Measurements from ENCODE around the gene TRAFD1. TPM values are rescaled to one million over a fixed set of nuclear protein-coding genes. Genes with fewer than 3 reads are reported as not detected.

TRAFD1 gene
- total and polyA plus RNA-seq, 2 of the 8 experiments (the other 6 are each of a cell fraction or from before 2014, with no cell fraction given): 18.1 to 33.1 TPM

- no peaks in the 10 kb centered on the region for H3K23me2 ChIP-seq (ENCODE audit: low read depth, low read length)
- no peak overlapping the region for H3K56ac ChIP-seq (replicated peaks; ENCODE audit: insufficient read length, low read depth, low read length)
- no peaks in the 10 kb centered on the region for H3K9me3 ChIP-seq (ENCODE audit: insufficient read depth in 2 of 2, low read depth in 1 of 2, low read length in 1 of 2)
- DNase-seq (ENCODE audit: low read depth in 1 of 2, low spot score in 2 of 2) (peak; percentile 53 to 82), FAIRE-seq (peak; percentile 86)
- no peak overlapping the region for H2BK20ac ChIP-seq (ENCODE audit: low read length)
- H2AFZ ChIP-seq (ENCODE audit: low read length): no peak overlapping the region
- no peak overlapping the region for H2AK5ac ChIP-seq (ENCODE audit: low read depth, low read length)
- POLR2A ChIA-PET (ENCODE audit: partially characterized antibody): interaction anchor here (0.7 to 1.7 kb wide), 3 partner anchors 189 to 218 kb away, joined by 3 to 7 read pairs (median 3); no protein-coding TSS in a partner anchor
- WGBS, 2 experiments (ENCODE audit: extremely low coverage in 1 of 2, insufficient coverage in 1 of 2, insufficient read length in 1 of 2, insufficient replicate concordance in 2 of 2, low coverage in 1 of 2, low lambda C conversion rate in 2 of 2, missing lambda C conversion rate in 1 of 2): 75% methylated on average over 9 of the region's 9 CpGs; no CpG with 5 or more reads in 1 of the 2 experiments
- no peak overlapping the region for H4K91ac ChIP-seq (replicated peaks; ENCODE audit: insufficient read length, low read length)
- H3K36me3 ChIP-seq (ENCODE audit: control insufficient read depth in 2 of 4, insufficient read depth in 4 of 4, low read length in 3 of 4): peaks cover 2 to 34% (median 12%) of the 10 kb centered on the region in 4 experiments; a peak in 6 of 8 replicates
- H3K4ac ChIP-seq (replicated peaks; ENCODE audit: insufficient read length, low read depth, low read length): no peak overlapping the region
- no peak overlapping the region for H4K8ac ChIP-seq (ENCODE audit: extremely low read depth, insufficient read depth, low read length)
- H3K23ac ChIP-seq (ENCODE audit: insufficient read length): no peak overlapping the region
- H3K18ac ChIP-seq (ENCODE audit: extremely low read depth, low read length): no peak overlapping the region
- no peak overlapping the region for H3K14ac ChIP-seq (ENCODE audit: insufficient read length)
- no peak overlapping the region for H2BK12ac ChIP-seq (ENCODE audit: low read depth, low read length)
- no peak overlapping the region for H2BK120ac ChIP-seq (replicated peaks; ENCODE audit: low read depth, low read length)
- CTCF ChIA-PET (ENCODE audit: partially characterized antibody): interaction anchor here (0.5 to 5.0 kb wide), 48 partner anchors 8 to 649 kb away, joined by 3 to 46 read pairs (median 4); partner anchors contain the start of gene HECTD4
- H3K4me1 ChIP-seq (replicated peaks in 1 of 4; ENCODE audit: control insufficient read depth in 3 of 4, insufficient read depth in 4 of 4, low read length in 3 of 4): no peaks in the 10 kb centered on the region
- no peaks in the 10 kb centered on the region for H3K79me2 ChIP-seq (ENCODE audit: control insufficient read depth in 1 of 2, insufficient read depth in 2 of 2, low read length in 2 of 2)
- no peak overlapping the region for H3K27ac ChIP-seq (ENCODE audit: low read depth, low read length)
- no peak overlapping the region for H4K5ac ChIP-seq (ENCODE audit: insufficient read length, low read depth, low read length)
- H3K9ac ChIP-seq (replicated peaks in 1 of 4; ENCODE audit: extremely low read depth in 1 of 4, low read depth in 3 of 4, low read length in 3 of 4): no peak overlapping the region; a peak in 1 of 7 replicates
- H3K79me1 ChIP-seq (ENCODE audit: low read depth, low read length): no peaks in the 10 kb centered on the region
- no peak overlapping the region for H3K4me3 ChIP-seq (ENCODE audit: extremely low read depth in 1 of 4, insufficient read depth in 2 of 4, low read depth in 3 of 4, low read length in 4 of 4)
- no peak overlapping the region for H2BK15ac ChIP-seq (ENCODE audit: low read length)
- peaks cover 0 to 1% (median 0%) of the 10 kb centered on the region in 4 experiments; a peak in 1 of 7 replicates for H3K27me3 ChIP-seq (replicated peaks in 1 of 4; ENCODE audit: control insufficient read depth in 3 of 4, extremely low read depth in 1 of 4, insufficient read depth in 3 of 4, low read length in 3 of 4)
- H4K20me1 ChIP-seq (replicated peaks in 1 of 2; ENCODE audit: control insufficient read depth in 1 of 2, insufficient read depth in 2 of 2, low read length in 2 of 2): no peaks in the 10 kb centered on the region
- H3K4me2 ChIP-seq (ENCODE audit: insufficient read depth in 1 of 2, low read depth in 2 of 2, low read length in 2 of 2): no peak overlapping the region
- no peak overlapping the region for H2BK5ac ChIP-seq (ENCODE audit: low read depth, low read length)
- TF ChIP-seq EZH2 (IDR thresholded peaks at IDR 0.05; ENCODE audit: low read depth, low read length, severe bottlenecking): no peak
- 0 out of 2 replicates have a peak, but pooled peaks have one; percentile 38 for TF ChIP-seq CREB1 (IDR thresholded peaks at IDR 0.05)
- TF ChIP-seq HDAC2 (IDR thresholded peaks at IDR 0.05; ENCODE audit: borderline replicate concordance in 1 of 2, low read depth in 2 of 2, low read length in 2 of 2): no peak
- no peak for TF ChIP-seq FOSL1 (IDR thresholded peaks at IDR 0.05; ENCODE audit: insufficient read depth, low read depth, low read length)
- peak; percentile 62 to 91 (median 73) for TF ChIP-seq CTCF (IDR thresholded peaks at IDR 0.05; ENCODE audit: control extremely low read depth in 1 of 3, insufficient read depth in 1 of 3, low read depth in 1 of 3, low read length in 3 of 3)
- no peak for TF ChIP-seq CHD2 (IDR thresholded peaks at IDR 0.05; ENCODE audit: low read length)
- peak; percentile 84 to 88 for TF ChIP-seq RAD21 (IDR thresholded peaks at IDR 0.05 in 1 of 2, conservative IDR thresholded peaks at IDR 0.05 in 1 of 2; ENCODE audit: low read depth in 2 of 2, low read length in 2 of 2)
- TF ChIP-seq SP2 (IDR thresholded peaks at IDR 0.05; ENCODE audit: low read length): no peak
- TF ChIP-seq GABPA (IDR thresholded peaks at IDR 0.05; ENCODE audit: borderline replicate concordance, insufficient read depth, low read length): no peak
Observed at GRCh38 chr12:112198120-112198733, 72.9 kb downstream of the TRAFD1 start.

Data from H1 (cell line).